Endothelial cell of umbilical vein (primary cell): ENCODE data around the gene SEMA6A. TPM values are rescaled to one million over a fixed set of nuclear protein-coding genes. Genes with fewer than 3 reads are reported as not detected.

Experiments used
- BruUV-seq: library from RNA; stranded (reverse); fragments of 400-500 nt; replicated peaks from 2 replicates; lab custom pipeline; 2021; lab: Mats Ljungman, UMichigan
- CTCF ChIA-PET: fragments of 300-600, 350-600 bp; sonication (Branson Sonifier 250); formaldehyde crosslinking; loops from one replicate; lab custom pipeline; 2021; ENCODE audit warnings: antibody characterized with exemption, inconsistent platforms; lab: Charles Lee
- POLR2A ChIA-PET: fragments of 300-600, 350-600 bp; sonication (Branson Sonifier 250); formaldehyde crosslinking; loops from one replicate; lab custom pipeline; 2021; ENCODE audit warnings: antibody characterized with exemption, inconsistent platforms; lab: Charles Lee
- DNase-seq: peaks from one replicate; pipeline ENCODE4 v3.0.0-alpha.2; 2011; ENCODE audit warnings: low read depth, low spot score
- FAIRE-seq: peaks from 2 replicates; lab custom pipeline; 2011; peaks lifted over from hg19 to GRCh38; lab: Jason Lieb, UNC
- H2AFZ ChIP-seq: 2 replicates; pipeline ENCODE4 v1.6.0; 2012; ENCODE audit warnings: low read depth, low read length, control low read depth, inconsistent platforms
- H3K27ac ChIP-seq: 2 replicates; pipeline ENCODE4 v1.5.1; 2011; ENCODE audit warnings: low read depth, mild to moderate bottlenecking, control low read depth, low read length, moderate library complexity; ENCODE audit not compliant: insufficient read depth
- H3K27me3 ChIP-seq, 2 experiments: 2 replicates each; pipeline versions ENCODE4 v1.6.0 to v1.6.1; 2011; ENCODE audit warnings: low read length in 2 of 2, mixed read lengths in 1 of 2; ENCODE audit not compliant: control insufficient read depth in 2 of 2, insufficient read depth in 2 of 2
- H3K36me3 ChIP-seq, 2 experiments: 2 replicates in 1 of 2; 3 replicates in 1 of 2; pipeline ENCODE4 v1.5.1; 2011; ENCODE audit warnings: low read length in 2 of 2, mild to moderate bottlenecking in 1 of 2, moderate library complexity in 1 of 2; ENCODE audit not compliant: control insufficient read depth in 2 of 2, insufficient read depth in 2 of 2; ENCODE audit errors: extremely low read depth in 1 of 2
- H3K4me1 ChIP-seq: 3 replicates; pipeline ENCODE4 v1.5.1; 2011; ENCODE audit warnings: mild to moderate bottlenecking, low read length; ENCODE audit not compliant: control insufficient read depth, insufficient read depth; ENCODE audit errors: extremely low read depth
- H3K4me2 ChIP-seq: 2 replicates; pipeline ENCODE4 v1.6.1; 2011; ENCODE audit warnings: low read length, control low read depth, mixed read lengths; ENCODE audit not compliant: insufficient read depth
- H3K4me3 ChIP-seq, 3 experiments: fragments of 200-600 bp in 1 of 3; sonication (generic), shearing (Covaris generic) in 1 of 3; replicated peaks in 1 of 3; 2 replicates each; pipeline ENCODE4 v1.5.1; 2011 to 2016; ENCODE audit warnings: control low read depth in 3 of 3, low read length in 3 of 3, mild to moderate bottlenecking in 2 of 3, inconsistent platforms in 1 of 3, low read depth in 1 of 3, moderate library complexity in 1 of 3; ENCODE audit not compliant: insufficient read depth in 1 of 3
- H3K79me2 ChIP-seq: 2 replicates; pipeline ENCODE4 v1.6.0; 2012; ENCODE audit warnings: low read length, inconsistent platforms; ENCODE audit not compliant: control insufficient read depth, insufficient read depth
- H3K9ac ChIP-seq: replicated peaks from 2 replicates; pipeline ENCODE3; 2011; ENCODE audit warnings: low read length, control low read depth; ENCODE audit not compliant: insufficient read depth; ENCODE audit errors: extremely low read depth
- H3K9me1 ChIP-seq: replicated peaks from 3 replicates; pipeline ENCODE4 v1.6.0; 2011; ENCODE audit warnings: mild to moderate bottlenecking, low read length; ENCODE audit not compliant: control insufficient read depth, insufficient read depth; ENCODE audit errors: extremely low read depth
- H3K9me3 ChIP-seq: replicated peaks from 2 replicates; pipeline ENCODE4 v1.5.1; 2012; ENCODE audit warnings: low read length, inconsistent platforms; ENCODE audit not compliant: control insufficient read depth, insufficient read depth
- H4K20me1 ChIP-seq: replicated peaks from 2 replicates; pipeline ENCODE3; 2011; ENCODE audit warnings: mild to moderate bottlenecking, low read length; ENCODE audit not compliant: control insufficient read depth, insufficient read depth; ENCODE audit errors: extremely low read depth
- FOS ChIP-seq: IDR thresholded peaks from 2 replicates; pipeline ENCODE4 v1.6.1; 2011; ENCODE audit warnings: mild to moderate bottlenecking, low read length, moderate library complexity, borderline replicate concordance; ENCODE audit not compliant: insufficient read depth
- GATA2 ChIP-seq: IDR thresholded peaks from 2 replicates; pipeline ENCODE4 v1.7.0; 2011; ENCODE audit warnings: low read depth, mild to moderate bottlenecking, moderate library complexity, mixed read lengths, low read length; ENCODE audit not compliant: insufficient read length, insufficient read depth
- MAX ChIP-seq: IDR thresholded peaks from 2 replicates; pipeline ENCODE4 v1.6.1; 2011; ENCODE audit not compliant: insufficient read depth, insufficient read length
- MYC ChIP-seq: IDR thresholded peaks from one replicate; pipeline ENCODE4 v1.6.1; 2011; ENCODE audit warnings: mild to moderate bottlenecking, low read depth, low read length
- POLR2A ChIP-seq: IDR thresholded peaks from 2 replicates; pipeline ENCODE4 v1.6.1; 2012; ENCODE audit warnings: low read depth, mild to moderate bottlenecking, control low read depth, low read length
- POLR2AphosphoS5 ChIP-seq: IDR thresholded peaks from 2 replicates; pipeline ENCODE4 v1.6.1; 2012; ENCODE audit warnings: low read depth, mild to moderate bottlenecking, control low read depth, low read length, moderate library complexity; ENCODE audit not compliant: insufficient read depth
- dilution Hi-C: fragments of 300-500 bp; cut with MboI; formaldehyde crosslinking; loops from one replicate; pipeline ENCODE4 v1.15.0; 2019; ENCODE audit warnings: low sequenced_read_pairs; ENCODE audit not compliant: extremely low pct_ligation_motif_present
- intact Hi-C: fragments of 100-400 bp; cut with micrococcal nuclease; formaldehyde crosslinking; loops from one replicate; pipeline ENCODE4 v1.10.0; 2022
- polyA plus RNA-seq, 4 experiments: library from polyadenylated mRNA; depleted of rRNA in 3 of 4; stranded (reverse) in 3 of 4; unstranded in 1 of 4; fragments of >200 nt; gene quantifications; 2 replicates each; pipeline versions ENCODE4 v1.2.1 to v1.2.3, GENCODE V29; 2011 to 2012; ENCODE audit warnings: missing spikeins in 1 of 4
- total RNA-seq: library from RNA; stranded (reverse); gene quantifications from 2 replicates; pipeline ENCODE4 v1.2.3, GENCODE V29; 2021
- TF ChIP-seq, protein P1 (sequence below), 2 donors: IDR thresholded peaks; 1 replicate in 1 of 2; 2 replicates in 1 of 2; pipeline ENCODE4 v1.5.1; 2011; ENCODE audit warnings: low read length in 2 of 2, mild to moderate bottlenecking in 2 of 2, moderate library complexity in 2 of 2, control low read depth in 1 of 2, inconsistent platforms in 1 of 2, low read depth in 1 of 2; ENCODE audit not compliant: insufficient read depth in 1 of 2; ENCODE audit errors: extremely low read depth in 1 of 2

SEMA6A gene
- total and polyA plus RNA-seq, 2 donors (not counting 3 experiments of a cell fraction or from before 2014, with no cell fraction given): 0.43 to 1.5 TPM

- no peaks in the 10 kb centered on the region for H3K9me3 ChIP-seq
- H3K27ac ChIP-seq: no peak overlapping the region
- intact Hi-C loops (no loop called here), dilution Hi-C loops (no loop called here)
- FAIRE-seq (no peak), DNase-seq (no peak)
- no peaks in the 10 kb centered on the region for H4K20me1 ChIP-seq
- no peaks in the 10 kb centered on the region for H3K27me3 ChIP-seq
- TF ChIP-seq GATA2 (no peak), POLR2A (no peak), FOS (no peak), MYC (no peak)
- TF ChIP-seq, protein P1, sequence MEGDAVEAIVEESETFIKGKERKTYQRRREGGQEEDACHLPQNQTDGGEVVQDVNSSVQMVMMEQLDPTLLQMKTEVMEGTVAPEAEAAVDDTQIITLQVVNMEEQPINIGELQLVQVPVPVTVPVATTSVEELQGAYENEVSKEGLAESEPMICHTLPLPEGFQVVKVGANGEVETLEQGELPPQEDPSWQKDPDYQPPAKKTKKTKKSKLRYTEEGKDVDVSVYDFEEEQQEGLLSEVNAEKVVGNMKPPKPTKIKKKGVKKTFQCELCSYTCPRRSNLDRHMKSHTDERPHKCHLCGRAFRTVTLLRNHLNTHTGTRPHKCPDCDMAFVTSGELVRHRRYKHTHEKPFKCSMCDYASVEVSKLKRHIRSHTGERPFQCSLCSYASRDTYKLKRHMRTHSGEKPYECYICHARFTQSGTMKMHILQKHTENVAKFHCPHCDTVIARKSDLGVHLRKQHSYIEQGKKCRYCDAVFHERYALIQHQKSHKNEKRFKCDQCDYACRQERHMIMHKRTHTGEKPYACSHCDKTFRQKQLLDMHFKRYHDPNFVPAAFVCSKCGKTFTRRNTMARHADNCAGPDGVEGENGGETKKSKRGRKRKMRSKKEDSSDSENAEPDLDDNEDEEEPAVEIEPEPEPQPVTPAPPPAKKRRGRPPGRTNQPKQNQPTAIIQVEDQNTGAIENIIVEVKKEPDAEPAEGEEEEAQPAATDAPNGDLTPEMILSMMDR (IDR thresholded peaks at IDR 0.05; ENCODE audit: extremely low read depth in 1 of 2, insufficient read depth in 1 of 2, low read depth in 1 of 2, low read length in 2 of 2): no peak
- no peaks in the 10 kb centered on the region for H3K79me2 ChIP-seq
- no peak overlapping the region for H2AFZ ChIP-seq
- BruUV-seq: no TSS peak
- no peak overlapping the region for H3K4me2 ChIP-seq
- H3K4me1 ChIP-seq: no peaks in the 10 kb centered on the region
- ChIA-PET POLR2A (no interaction called here), CTCF (no interaction called here)
- no peak overlapping the region for H3K9ac ChIP-seq
- H3K9me1 ChIP-seq: no peaks in the 10 kb centered on the region
- H3K4me3 ChIP-seq: no peak overlapping the region
- H3K36me3 ChIP-seq: no peaks in the 10 kb centered on the region
Observed at GRCh38 chr5:116478491-116478890, 96.1 kb downstream of the SEMA6A start.

DNA sequence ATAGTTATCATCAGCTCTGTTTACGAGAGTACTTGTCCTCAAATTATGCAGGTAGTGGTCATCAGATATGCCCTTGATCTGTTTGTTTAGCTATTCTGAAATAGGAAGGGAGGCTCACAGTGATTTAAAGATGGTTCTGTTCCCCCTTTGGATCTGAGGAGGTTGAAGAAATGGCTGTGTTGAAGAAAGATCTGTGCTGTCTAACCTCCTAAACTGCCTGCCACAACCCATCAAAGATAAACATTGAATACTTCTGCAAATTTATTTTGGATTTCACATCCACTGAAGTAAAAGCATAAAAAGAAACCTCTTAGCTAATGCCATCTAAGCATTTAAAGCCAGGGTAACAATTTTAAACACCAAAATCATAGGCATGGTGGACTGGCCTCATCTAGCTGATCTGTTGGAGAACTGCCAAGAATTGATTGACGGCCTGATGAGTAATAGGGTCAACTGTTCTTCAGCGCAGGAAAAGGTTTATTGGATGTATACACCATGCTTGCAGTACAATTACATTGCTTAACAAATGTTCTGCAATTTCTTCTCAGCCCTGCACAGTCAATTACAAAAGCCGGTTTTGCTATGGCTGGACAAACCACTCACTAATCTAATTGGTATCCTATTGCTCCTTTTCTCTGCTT, 97.6 kb downstream of the SEMA6A start:
- CTCF ChIA-PET: interaction anchor here (1.3 kb wide), 1 partner anchor 21 kb away, joined by 3 read pairs; no protein-coding TSS in a partner anchor
- H3K4me3 ChIP-seq: no peak overlapping the region
- no peaks in the 10 kb centered on the region for H3K79me2 ChIP-seq
- no TSS peak for BruUV-seq
- no peak for DNase-seq
- dilution Hi-C loops (no loop called here), intact Hi-C loops (no loop called here)
- H4K20me1 ChIP-seq: no peaks in the 10 kb centered on the region
- H3K36me3 ChIP-seq: no peaks in the 10 kb centered on the region
- no peaks in the 10 kb centered on the region for H3K4me1 ChIP-seq
- H3K4me2 ChIP-seq: no peak overlapping the region
- TF ChIP-seq FOS: no peak
- no peak for TF ChIP-seq MAX
- TF ChIP-seq, protein P1 (IDR thresholded peaks at IDR 0.05; ENCODE audit: extremely low read depth in 1 of 2, insufficient read depth in 1 of 2, low read depth in 1 of 2, low read length in 2 of 2): no peak
- TF ChIP-seq GATA2: no peak
- no peak for TF ChIP-seq MYC
- TF ChIP-seq POLR2A: no peak
- TF ChIP-seq POLR2AphosphoS5: no peak
- no peaks in the 10 kb centered on the region for H3K9me1 ChIP-seq
- H3K27me3 ChIP-seq: no peaks in the 10 kb centered on the region
- no peak overlapping the region for H3K27ac ChIP-seq
- H3K9me3 ChIP-seq: no peaks in the 10 kb centered on the region
- no peak for FAIRE-seq
- no peak overlapping the region for H3K9ac ChIP-seq
- no peak overlapping the region for H2AFZ ChIP-seq
- POLR2A ChIA-PET: no interaction called here
